Natural killer cell (primary cell): ENCODE data around the gene ADAMTS7. TPM values are rescaled to one million over a fixed set of nuclear protein-coding genes. Genes with fewer than 3 reads are reported as not detected.
"Not testable (repeated sequence)": the region's sequence is repeated elsewhere in the genome, so short reads cannot be mapped to it uniquely, and the experiment has no call there.

Experiments used
- ATAC-seq, 3 donors: fragments of 150-1000 bp in 2 of 3; fragments of 200-7000 bp in 1 of 3; cut with Tn5 transposase; 1 replicate in 1 of 3; 2 replicates in 2 of 3; pipeline ENCODE4 v1.10.0; 2021; ENCODE audit warnings: mild to moderate bottlenecking in 2 of 3, moderate library complexity in 2 of 3
- DNase-seq, 2 donors: peaks; one replicate each; pipeline versions ENCODE4 v3.0.0 to v3.0.0-alpha.2; 2013 to 2021; ENCODE audit warnings: mixed read lengths in 1 of 2
- H3K27ac ChIP-seq: one replicate; pipeline ENCODE4 v1.5.1; 2013; ENCODE audit warnings: mild to moderate bottlenecking, low read length
- H3K27me3 ChIP-seq: one replicate; pipeline ENCODE4 v1.6.1; 2013; ENCODE audit warnings: low read length; ENCODE audit not compliant: control insufficient read depth, insufficient read depth
- H3K36me3 ChIP-seq: one replicate; pipeline ENCODE4 v1.6.1; 2013; ENCODE audit warnings: low read length; ENCODE audit not compliant: control insufficient read depth, insufficient read depth
- H3K4me1 ChIP-seq: one replicate; pipeline ENCODE4 v1.6.1; 2013; ENCODE audit warnings: low read length; ENCODE audit not compliant: control insufficient read depth, insufficient read depth
- H3K4me3 ChIP-seq: one replicate; pipeline ENCODE4 v1.5.1; 2013; ENCODE audit warnings: low read length
- H3K9me3 ChIP-seq: one replicate; pipeline ENCODE4 v1.6.1; 2013; ENCODE audit warnings: low read length; ENCODE audit not compliant: control insufficient read depth, insufficient read depth
- H3K27ac Mint-ChIP-seq, 2 donors: one replicate each; pipeline ENCODE4 v1.8.0; 2022; ENCODE audit warnings: mild to moderate bottlenecking in 2 of 2, mixed read lengths in 2 of 2, moderate library complexity in 1 of 2
- H3K27me3 Mint-ChIP-seq, 2 donors: one replicate each; pipeline ENCODE4 v1.8.0; 2022; ENCODE audit warnings: low read depth in 2 of 2, mixed read lengths in 2 of 2
- H3K36me3 Mint-ChIP-seq: one replicate; pipeline ENCODE4 v1.8.0; 2022; ENCODE audit warnings: mixed read lengths
- H3K4me1 Mint-ChIP-seq, 2 donors: one replicate each; pipeline ENCODE4 v1.8.0; 2022; ENCODE audit warnings: mixed read lengths in 2 of 2
- H3K4me3 Mint-ChIP-seq: one replicate; pipeline ENCODE4 v1.8.0; 2022; ENCODE audit warnings: mild to moderate bottlenecking, moderate library complexity, mixed read lengths
- H3K9me3 Mint-ChIP-seq, 2 donors: one replicate each; pipeline ENCODE4 v1.8.0; 2022; ENCODE audit warnings: mixed read lengths in 2 of 2
- CTCF ChIP-seq: fragments of 200-600 bp; IDR thresholded peaks from one replicate; pipeline ENCODE4 v1.8.0; 2022; ENCODE audit warnings: antibody characterized with exemption
- WGBS: methylation state at CpG from one replicate; pipeline ENCODE4 v1.1.7; 2013; ENCODE audit warnings: missing lambda C conversion rate; ENCODE audit not compliant: insufficient coverage; 5-methylcytosine and 5-hydroxymethylcytosine counted together
- intact Hi-C: fragments of 100-400 bp; cut with micrococcal nuclease; formaldehyde crosslinking; loops from one replicate; pipeline ENCODE4 v1.14.2; 2022
- total RNA-seq, 4 donors: library from RNA; stranded (reverse); fragments of 120-200 nt in 1 of 4; gene quantifications; one replicate each; pipeline versions ENCODE4 v1.2.3 to v1.2.4, GENCODE V29; 2013 to 2022

ADAMTS7 gene
- total RNA-seq, 3 donors from 2014 or later (not counting 1 experiment from before 2014, with no cell fraction given): 0.10 to 0.16 TPM; not detected in 1

- H3K36me3 ChIP-seq: no peaks in the 10 kb centered on the region
- Mint-ChIP-seq H3K27ac (no peak overlapping the region), H3K27me3 (peaks cover 6 to 8% of the 10 kb centered on the region in 2 donors), H3K4me3 (no peak overlapping the region), H3K4me1 (no peaks in the 10 kb centered on the region), H3K9me3 (no peaks in the 10 kb centered on the region), H3K36me3 (no peaks in the 10 kb centered on the region)
- no peak overlapping the region for H3K27ac ChIP-seq
- ATAC-seq (no peak), DNase-seq (no peak)
- H3K27me3 ChIP-seq: no peaks in the 10 kb centered on the region
- no peak overlapping the region for H3K4me3 ChIP-seq
- 86% methylated on average over 6 of the region's 6 CpGs for WGBS
- TF ChIP-seq CTCF: no peak
- H3K9me3 ChIP-seq: no peaks in the 10 kb centered on the region
- H3K4me1 ChIP-seq: no peaks in the 10 kb centered on the region
- intact Hi-C loops: no loop called here
Measured at GRCh38 chr15:78841891-78842290, 30.6 kb upstream of the ADAMTS7 start.

DNA sequence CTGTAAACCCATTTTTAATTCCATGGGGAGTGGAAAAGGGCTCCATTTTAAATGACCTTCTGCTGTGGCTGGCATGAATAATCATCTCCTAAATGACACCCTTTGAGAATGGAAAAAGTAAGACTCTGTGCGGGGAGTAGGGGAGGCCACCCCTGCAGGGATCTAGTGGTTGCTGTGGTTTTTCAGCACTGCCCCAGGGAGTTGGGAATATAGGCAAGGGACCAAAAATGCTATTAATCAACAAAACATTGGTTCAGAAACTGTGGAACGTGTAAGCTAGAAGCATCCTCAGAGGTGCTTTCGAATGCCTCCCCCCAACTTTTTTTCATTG, 30.1 kb upstream of the ADAMTS7 start:
- H3K4me3 ChIP-seq: no peak overlapping the region
- no peaks in the 10 kb centered on the region for H3K36me3 ChIP-seq
- no peaks in the 10 kb centered on the region for H3K27me3 ChIP-seq
- no peaks in the 10 kb centered on the region for H3K9me3 Mint-ChIP-seq
- no peak overlapping the region for H3K27ac Mint-ChIP-seq
- H3K27ac ChIP-seq: no peak overlapping the region
- H3K4me3 Mint-ChIP-seq: no peak overlapping the region
- H3K36me3 Mint-ChIP-seq: no peaks in the 10 kb centered on the region
- H3K27me3 Mint-ChIP-seq: peaks cover 6 to 8% of the 10 kb centered on the region in 2 donors
- WGBS: 74% methylated on average over 3 of the region's 3 CpGs
- H3K4me1 ChIP-seq: no peaks in the 10 kb centered on the region
- no peak for DNase-seq
- intact Hi-C loops: no loop called here
- TF ChIP-seq CTCF: no peak
- H3K9me3 ChIP-seq: no peaks in the 10 kb centered on the region
- H3K4me1 Mint-ChIP-seq: no peaks in the 10 kb centered on the region
- ATAC-seq: no peak

DNA sequence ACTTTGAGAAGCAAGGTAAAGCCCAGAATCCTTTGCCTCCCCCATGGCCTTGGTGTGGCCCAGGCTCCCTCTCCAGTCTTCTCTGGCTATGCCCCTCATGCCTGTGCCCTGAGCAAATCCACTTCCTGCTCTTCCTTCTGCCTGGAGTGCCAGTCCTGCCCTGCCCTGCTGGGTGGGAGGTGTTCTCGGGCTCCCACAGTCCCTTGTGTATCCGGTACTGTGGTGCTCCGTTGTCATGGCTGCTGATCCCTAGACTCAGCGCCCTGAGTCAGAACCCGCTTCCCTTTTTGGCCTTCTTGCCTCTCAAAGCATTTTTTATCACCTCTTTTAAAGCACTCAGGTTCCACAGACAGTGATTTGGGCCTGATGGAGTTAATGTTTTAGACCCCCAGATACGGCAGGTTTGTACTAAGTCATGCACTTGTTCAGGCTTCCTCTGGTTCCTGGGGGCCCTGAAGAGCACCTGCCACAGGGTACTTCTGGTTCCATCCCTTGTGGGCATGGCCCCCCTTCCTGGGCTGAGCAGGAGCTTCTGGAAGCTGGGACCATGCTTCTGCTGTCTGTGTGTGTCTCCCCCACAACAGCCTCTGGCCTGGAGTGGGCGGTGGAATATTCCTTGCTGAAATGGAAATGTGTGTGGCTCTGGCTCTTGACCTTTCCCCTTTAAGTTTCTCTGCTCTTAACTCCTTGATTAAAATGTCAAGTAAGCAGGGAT, 29.6 kb upstream of the ADAMTS7 start:
- Mint-ChIP-seq H3K36me3 (no peaks in the 10 kb centered on the region), H3K27ac (no peak overlapping the region)
- intact Hi-C loops: no loop called here

GRCh38 chr15:78839151-78839550, 27.9 kb upstream of the ADAMTS7 start:
- H3K4me1 Mint-ChIP-seq, H3K4me3 Mint-ChIP-seq, H3K27ac ChIP-seq, H3K4me1 ChIP-seq, H3K27me3 ChIP-seq, H3K27me3 Mint-ChIP-seq, DNase-seq, H3K9me3 Mint-ChIP-seq, ATAC-seq, H3K36me3 ChIP-seq, H3K27ac Mint-ChIP-seq, H3K36me3 Mint-ChIP-seq, H3K9me3 ChIP-seq, intact Hi-C loops, H3K4me3 ChIP-seq: not testable (repeated sequence)
- 88% methylated on average over 6 of the region's 6 CpGs for WGBS

More for the DNA sequence above, 29.6 kb upstream of the ADAMTS7 start:
- Mint-ChIP-seq H3K4me1 (no peaks in the 10 kb centered on the region), H3K27me3 (peaks cover 8 to 9% of the 10 kb centered on the region in 2 donors), H3K9me3 (no peaks in the 10 kb centered on the region), H3K4me3 (no peak overlapping the region)
- DNase-seq: no peak
- TF ChIP-seq CTCF: no peak
- Histone ChIP-seq H3K9me3 (no peaks in the 10 kb centered on the region), H3K4me3 (no peak overlapping the region), H3K27me3 (no peaks in the 10 kb centered on the region), H3K27ac (no peak overlapping the region), H3K4me1 (no peaks in the 10 kb centered on the region), H3K36me3 (no peaks in the 10 kb centered on the region)
- 79% methylated on average over 7 of the region's 7 CpGs for WGBS
- no peak for ATAC-seq
